OCI-LY1 (cell line): ENCODE results near the gene IFT88.

Experiments used
- H2AFZ ChIP-seq: fragments of 200-600 bp; sonication (generic), shearing (Covaris generic); 2 replicates; pipeline ENCODE4 v1.6.0; 2014; ENCODE audit warnings: antibody characterized with exemption, mild to moderate bottlenecking, low read length
- H3F3A ChIP-seq: fragments of 200-600 bp; sonication (generic), shearing (Covaris generic); 2 replicates; pipeline ENCODE4 v1.6.0; 2014; ENCODE audit warnings: mild to moderate bottlenecking, antibody characterized with exemption, low read length, moderate library complexity; ENCODE audit not compliant: insufficient read depth
- H3K27ac ChIP-seq: fragments of 200-600 bp; sonication (generic); 2 replicates; pipeline ENCODE4 v1.5.1; 2014; ENCODE audit warnings: low read length, mixed run types, mild to moderate bottlenecking, low read depth; ENCODE audit not compliant: poor library complexity, severe bottlenecking
- H3K27me3 ChIP-seq: fragments of 200-600 bp; sonication (generic); 2 replicates; pipeline ENCODE4 v1.6.0; 2014; ENCODE audit warnings: antibody characterized with exemption, mild to moderate bottlenecking, low read length, moderate library complexity; ENCODE audit not compliant: insufficient read depth
- H3K36me3 ChIP-seq: fragments of 200-600 bp; sonication (generic); 2 replicates; pipeline ENCODE4 v1.6.1; 2014; ENCODE audit warnings: mild to moderate bottlenecking, antibody characterized with exemption, low read length, moderate library complexity, mixed read lengths; ENCODE audit not compliant: insufficient read depth
- H3K4me1 ChIP-seq: fragments of 200-600 bp; sonication (generic); 2 replicates; pipeline ENCODE4 v1.5.1; 2014; ENCODE audit warnings: mild to moderate bottlenecking, low read length, moderate library complexity; ENCODE audit not compliant: insufficient read depth, severe bottlenecking
- H3K4me2 ChIP-seq: fragments of 200-600 bp; sonication (generic), shearing (Covaris generic); 2 replicates; pipeline ENCODE4 v1.6.1; 2014; ENCODE audit warnings: low read length
- H3K4me3 ChIP-seq: fragments of 200-600 bp; sonication (generic); 2 replicates; pipeline ENCODE4 v1.5.1; 2014; ENCODE audit warnings: low read length, low read depth, mild to moderate bottlenecking, mixed read lengths; ENCODE audit not compliant: poor library complexity, severe bottlenecking
- H3K79me2 ChIP-seq: fragments of 200-600 bp; shearing (Covaris generic); 2 replicates; pipeline ENCODE4 v1.6.1; 2016; ENCODE audit warnings: mixed run types, low read length, mixed read lengths; ENCODE audit not compliant: insufficient read depth
- H3K9ac ChIP-seq: fragments of 200-600 bp; sonication (generic), shearing (Covaris generic); 2 replicates; pipeline ENCODE4 v1.6.1; 2014; ENCODE audit warnings: mild to moderate bottlenecking, low read length, mixed read lengths
- H3K9me2 ChIP-seq: fragments of 200-600 bp; sonication (generic), shearing (Covaris generic); 2 replicates; pipeline ENCODE4 v1.6.1; 2014; ENCODE audit warnings: low read depth, mild to moderate bottlenecking, low read length, mixed read lengths
- H3K9me3 ChIP-seq: fragments of 200-600 bp; shearing (Covaris generic); 2 replicates; pipeline ENCODE4 v1.6.1; 2014; ENCODE audit warnings: low read length, mixed read lengths
- H4K20me1 ChIP-seq: fragments of 200-600 bp; sonication (generic), shearing (Covaris generic); 2 replicates; pipeline ENCODE4 v1.6.0; 2016; ENCODE audit warnings: mild to moderate bottlenecking, low read length; ENCODE audit not compliant: insufficient read depth
- EZH2 ChIP-seq: fragments of 200-600 bp; sonication (generic), shearing (Covaris generic); IDR thresholded peaks from 2 replicates; pipeline ENCODE4 v1.8.0; 2017; ENCODE audit warnings: borderline replicate concordance, mixed run types, mild to moderate bottlenecking, antibody characterized with exemption, low read length, moderate library complexity, mixed read lengths
- TF ChIP-seq, protein P1 (sequence below): fragments of 200-600 bp; sonication (generic), shearing (Covaris generic); IDR thresholded peaks from 2 replicates; pipeline ENCODE4 v1.5.1; 2017; ENCODE audit warnings: mild to moderate bottlenecking, antibody characterized with exemption, low read length, moderate library complexity, mixed read lengths

The IFT88 gene

DNA sequence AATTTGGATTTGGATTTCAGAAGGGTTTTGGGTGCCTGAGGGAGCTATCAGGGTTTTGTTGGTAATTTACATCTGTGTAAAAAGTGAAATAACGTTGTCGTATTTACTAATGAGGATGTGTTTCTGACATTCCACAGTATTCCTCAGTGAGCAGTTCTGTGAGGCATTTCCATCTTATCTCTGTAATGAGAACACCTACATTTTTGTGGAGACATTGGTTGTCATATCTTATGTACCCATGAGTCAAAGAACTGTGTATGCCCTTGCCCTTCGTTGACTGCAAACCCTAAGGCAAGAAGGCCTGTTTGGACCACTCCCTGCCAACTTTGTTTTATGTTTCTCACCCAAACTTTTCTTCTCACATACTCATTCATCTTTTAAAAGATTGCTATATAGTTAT, 122.3 kb downstream of the IFT88 start:
- Histone ChIP-seq H4K20me1 (no peaks in the 10 kb centered on the region), H3K36me3 (no peaks in the 10 kb centered on the region), H3K27me3 (no peaks in the 10 kb centered on the region), H3K9ac (no peak overlapping the region), H3K9me2 (no peaks in the 10 kb centered on the region), H2AFZ (no peak overlapping the region), H3F3A (no peaks in the 10 kb centered on the region), H3K79me2 (no peaks in the 10 kb centered on the region), H3K4me3 (no peak overlapping the region), H3K9me3 (no peaks in the 10 kb centered on the region), H3K27ac (no peak overlapping the region), H3K4me1 (no peaks in the 10 kb centered on the region), H3K4me2 (no peak overlapping the region)
- no peak for TF ChIP-seq EZH2
- TF ChIP-seq, protein P1, sequence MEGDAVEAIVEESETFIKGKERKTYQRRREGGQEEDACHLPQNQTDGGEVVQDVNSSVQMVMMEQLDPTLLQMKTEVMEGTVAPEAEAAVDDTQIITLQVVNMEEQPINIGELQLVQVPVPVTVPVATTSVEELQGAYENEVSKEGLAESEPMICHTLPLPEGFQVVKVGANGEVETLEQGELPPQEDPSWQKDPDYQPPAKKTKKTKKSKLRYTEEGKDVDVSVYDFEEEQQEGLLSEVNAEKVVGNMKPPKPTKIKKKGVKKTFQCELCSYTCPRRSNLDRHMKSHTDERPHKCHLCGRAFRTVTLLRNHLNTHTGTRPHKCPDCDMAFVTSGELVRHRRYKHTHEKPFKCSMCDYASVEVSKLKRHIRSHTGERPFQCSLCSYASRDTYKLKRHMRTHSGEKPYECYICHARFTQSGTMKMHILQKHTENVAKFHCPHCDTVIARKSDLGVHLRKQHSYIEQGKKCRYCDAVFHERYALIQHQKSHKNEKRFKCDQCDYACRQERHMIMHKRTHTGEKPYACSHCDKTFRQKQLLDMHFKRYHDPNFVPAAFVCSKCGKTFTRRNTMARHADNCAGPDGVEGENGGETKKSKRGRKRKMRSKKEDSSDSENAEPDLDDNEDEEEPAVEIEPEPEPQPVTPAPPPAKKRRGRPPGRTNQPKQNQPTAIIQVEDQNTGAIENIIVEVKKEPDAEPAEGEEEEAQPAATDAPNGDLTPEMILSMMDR, result no peak

- Histone ChIP-seq H3K4me2 (no peak overlapping the region), H3K27ac (no peak overlapping the region), H3K9me3 (no peaks in the 10 kb centered on the region), H3K79me2 (no peaks in the 10 kb centered on the region), H4K20me1 (no peaks in the 10 kb centered on the region), H2AFZ (no peak overlapping the region), H3K9ac (no peak overlapping the region), H3F3A (no peaks in the 10 kb centered on the region), H3K36me3 (no peaks in the 10 kb centered on the region), H3K9me2 (no peaks in the 10 kb centered on the region), H3K4me3 (no peak overlapping the region), H3K4me1 (no peaks in the 10 kb centered on the region), H3K27me3 (no peaks in the 10 kb centered on the region)
- TF ChIP-seq EZH2, result no peak
- TF ChIP-seq, protein P1, result no peak
These were observed 124.7 kb downstream of the IFT88 start for GRCh38 chr13:20691616-20692015.

DNA sequence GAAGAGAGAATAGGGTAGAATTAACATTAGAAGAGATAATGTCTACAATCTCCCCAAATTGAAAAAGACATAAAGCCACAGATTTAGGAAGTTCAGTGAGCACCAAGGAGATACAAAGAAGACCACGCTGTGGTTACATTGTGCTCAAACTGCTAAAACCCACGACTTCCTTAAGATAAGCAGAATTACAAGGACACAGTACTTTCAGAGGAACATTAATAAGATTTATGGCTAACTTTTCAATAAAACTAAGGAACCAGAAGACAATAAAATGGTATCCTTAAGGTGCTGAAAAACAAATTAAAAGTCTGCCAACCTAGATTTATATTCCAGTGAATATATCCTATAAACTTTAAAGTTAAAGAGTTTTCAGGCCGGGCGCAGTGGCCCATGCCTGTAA, 129.1 kb downstream of the IFT88 start:
- no peaks in the 10 kb centered on the region for H3K4me1 ChIP-seq
- no peaks in the 10 kb centered on the region for H3K9me3 ChIP-seq
- no peaks in the 10 kb centered on the region for H3K79me2 ChIP-seq
- no peaks in the 10 kb centered on the region for H3K27me3 ChIP-seq
- no peaks in the 10 kb centered on the region for H3K9me2 ChIP-seq
- no peak overlapping the region for H2AFZ ChIP-seq
- H4K20me1 ChIP-seq, result no peaks in the 10 kb centered on the region
- H3K27ac ChIP-seq, result no peak overlapping the region
- TF ChIP-seq EZH2, result no peak
- TF ChIP-seq, protein P1, result no peak
- no peaks in the 10 kb centered on the region for H3F3A ChIP-seq
- H3K36me3 ChIP-seq, result no peaks in the 10 kb centered on the region
- H3K9ac ChIP-seq, result no peak overlapping the region
- no peak overlapping the region for H3K4me3 ChIP-seq
- no peak overlapping the region for H3K4me2 ChIP-seq
